Upper lobe of left lung (tissue), 6 donors: ENCODE data around the gene MICAL3. TPM values are rescaled to one million over a fixed set of nuclear protein-coding genes. Genes with fewer than 3 reads are reported as not detected.

Source experiments
- ATAC-seq, 2 donors: fragments of 200-7000 bp; cut with Tn5 transposase; one replicate each; pipeline ENCODE4 v1.9.1; 2022; ENCODE audit warnings: mild to moderate bottlenecking in 2 of 2, moderate library complexity in 2 of 2; ENCODE audit not compliant: low FRiP score in 2 of 2
- DNase-seq, 2 donors: peaks; one replicate each; pipeline ENCODE4 v3.0.0-alpha.2; 2019 to 2020
- H3K27ac ChIP-seq, 4 donors: fragments of 200-600 bp; sonication (generic); one replicate each; pipeline ENCODE4 v1.5.1; 2016 to 2019
- H3K27me3 ChIP-seq, 4 donors: fragments of 200-600 bp; sonication (generic); one replicate each; pipeline ENCODE4 v1.5.1; 2017 to 2019
- H3K36me3 ChIP-seq, 4 donors: fragments of 200-600 bp; sonication (generic); one replicate each; pipeline ENCODE4 v1.5.1; 2016 to 2019
- H3K4me1 ChIP-seq, 4 donors: fragments of 200-600 bp; sonication (generic); one replicate each; pipeline ENCODE4 v1.5.1; 2018 to 2019
- H3K4me3 ChIP-seq, 4 donors: fragments of 200-600 bp; sonication (generic); one replicate each; pipeline ENCODE4 v1.5.1; 2017 to 2019; ENCODE audit warnings: mild to moderate bottlenecking in 2 of 4, moderate library complexity in 1 of 4
- H3K9me3 ChIP-seq, 4 donors: fragments of 200-600 bp; sonication (generic); one replicate each; pipeline ENCODE4 v1.5.1; 2018 to 2019
- CTCF ChIP-seq, 6 experiments: fragments of 450-650 bp in 4 of 6; fragments of 200-600 bp in 2 of 6; sonication (generic) in 2 of 6; IDR thresholded peaks; one replicate each; pipeline ENCODE4 v1.5.1; 2016 to 2019; ENCODE audit warnings: antibody characterized with exemption in 6 of 6
- EP300 ChIP-seq, 4 donors: sonication (generic); formaldehyde crosslinking; IDR thresholded peaks; one replicate each; pipeline ENCODE4 v1.5.1; 2017; ENCODE audit warnings: antibody characterized with exemption in 4 of 4, control low read depth in 2 of 4
- POLR2A ChIP-seq, 4 donors: fragments of 450-650 bp; IDR thresholded peaks; one replicate each; pipeline ENCODE4 v1.5.1; 2016 to 2017; ENCODE audit warnings: antibody characterized with exemption in 4 of 4, mild to moderate bottlenecking in 2 of 4
- POLR2AphosphoS5 ChIP-seq, 2 donors: sonication (generic); formaldehyde crosslinking; IDR thresholded peaks; one replicate each; pipeline ENCODE4 v1.5.1; 2017; ENCODE audit warnings: antibody characterized with exemption in 2 of 2
- WGBS, 2 donors: methylation state at CpG; one replicate each; pipeline ENCODE4 v1.1.5; 2017 to 2018; 5-methylcytosine and 5-hydroxymethylcytosine counted together
- total RNA-seq, 6 donors: library from RNA; depleted of rRNA in 4 of 6; stranded (reverse); fragments of >200 nt in 4 of 6; gene quantifications; one replicate each; pipeline versions ENCODE4 v1.1.0 to v1.2.1, GENCODE V29; 2016 to 2021
- donor health status: DM: no; HTN: no; CAD: no; lungs with moderate emphysema.
- donor health status: DM: no; HTN: yes; CAD: no; lungs with severe emphysema.

MICAL3 gene
- total RNA-seq, 6 donors from 2014 or later: 6.4 to 39.8 (median 23.4) TPM

DNA sequence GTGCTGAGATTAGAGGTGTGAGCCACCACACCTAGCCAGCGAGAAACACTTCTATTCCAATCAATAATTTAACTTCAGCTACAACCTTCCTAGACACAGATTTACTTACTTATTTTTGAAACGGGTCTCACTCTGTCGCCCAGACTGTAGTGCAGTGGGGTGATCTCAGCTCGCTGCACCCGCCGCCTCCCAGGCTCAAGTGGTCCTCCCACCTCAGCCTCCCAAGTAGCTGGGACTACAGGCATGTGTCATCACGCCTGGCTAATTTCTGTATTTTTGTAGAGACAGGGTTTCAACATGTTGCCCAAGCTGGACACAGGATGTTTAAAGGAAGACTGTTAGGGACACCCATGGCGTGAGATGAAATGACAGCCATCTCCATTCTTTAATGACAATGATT lies 61.3 kb downstream of the MICAL3 start:
- H3K27me3 ChIP-seq: no peaks in the 10 kb centered on the region
- H3K4me1 ChIP-seq: peaks cover 0 to 4% (median 2%) of the 10 kb centered on the region in 4 donors
- H3K9me3 ChIP-seq: no peaks in the 10 kb centered on the region
- no peak overlapping the region for H3K27ac ChIP-seq
- TF ChIP-seq EP300 (IDR thresholded peaks at IDR 0.05) (no peak), POLR2A (IDR thresholded peaks at IDR 0.05) (no peak), POLR2AphosphoS5 (IDR thresholded peaks at IDR 0.05) (no peak)
- H3K4me3 ChIP-seq: no peak overlapping the region
- DNase-seq (no peak), ATAC-seq (no peak)
- 93 to 97% methylated on average over 8 of the region's 8 CpGs for WGBS, 2 donors
- no peaks in the 10 kb centered on the region for H3K36me3 ChIP-seq

- no peak for ATAC-seq
- no peaks in the 10 kb centered on the region for H3K9me3 ChIP-seq
- TF ChIP-seq POLR2A (IDR thresholded peaks at IDR 0.05) (no peak), CTCF (IDR thresholded peaks at IDR 0.05) (no peak), POLR2AphosphoS5 (IDR thresholded peaks at IDR 0.05) (no peak), EP300 (IDR thresholded peaks at IDR 0.05) (no peak)
- DNase-seq: peak in 1 of 2 donors; percentile 52
- no peaks in the 10 kb centered on the region for H3K27me3 ChIP-seq
- no peaks in the 10 kb centered on the region for H3K36me3 ChIP-seq
- peaks cover 0 to 4% (median 2%) of the 10 kb centered on the region in 4 donors for H3K4me1 ChIP-seq
- 91 to 94% methylated on average over 13 of the region's 13 CpGs for WGBS, 2 donors
- H3K4me3 ChIP-seq: no peak overlapping the region
- H3K27ac ChIP-seq: no peak overlapping the region
These were observed 62.2 kb downstream of the MICAL3 start for GRCh38 chr22:17962168-17962567.

DNA sequence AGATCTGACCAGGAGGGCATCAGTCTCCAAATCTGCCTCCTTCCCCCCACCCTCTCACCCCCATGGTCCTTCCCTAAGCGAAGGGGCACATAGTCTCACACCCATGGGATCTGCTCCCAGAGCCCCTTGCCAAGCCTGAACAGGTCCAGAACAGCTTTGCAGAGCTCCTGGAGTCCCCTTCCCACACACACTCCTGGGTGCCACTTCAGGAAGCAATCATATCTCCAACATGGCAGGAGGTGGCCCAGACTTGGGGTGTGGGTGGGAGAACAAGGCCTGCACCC lies 63.0 kb downstream of the MICAL3 start:
- peak in 1 of 2 donors; percentile 8 for ATAC-seq
- 43 to 89% methylated on average over 1 of the region's 1 CpG for WGBS, 2 donors
- Histone ChIP-seq H3K9me3 (no peaks in the 10 kb centered on the region), H3K27me3 (no peaks in the 10 kb centered on the region), H3K4me3 (no peak overlapping the region), H3K4me1 (peaks cover 0 to 4% (median 2%) of the 10 kb centered on the region in 4 donors), H3K36me3 (no peaks in the 10 kb centered on the region), H3K27ac (no peak overlapping the region)
- TF ChIP-seq POLR2A (IDR thresholded peaks at IDR 0.05) (no peak), CTCF (IDR thresholded peaks at IDR 0.05) (no peak), EP300 (IDR thresholded peaks at IDR 0.05) (no peak), POLR2AphosphoS5 (IDR thresholded peaks at IDR 0.05) (no peak)
- no peak for DNase-seq

- Histone ChIP-seq H3K4me1 (peaks cover 0 to 7% (median 2%) of the 10 kb centered on the region in 4 donors), H3K27me3 (no peaks in the 10 kb centered on the region), H3K4me3 (no peak overlapping the region), H3K36me3 (no peaks in the 10 kb centered on the region), H3K9me3 (no peaks in the 10 kb centered on the region), H3K27ac (no peak overlapping the region)
- peak in 1 of 2 donors; percentile 41 for DNase-seq
- 84 to 86% methylated on average over 19 of the region's 19 CpGs for WGBS, 2 donors
- no peak for ATAC-seq
- TF ChIP-seq POLR2A (IDR thresholded peaks at IDR 0.05) (no peak), POLR2AphosphoS5 (IDR thresholded peaks at IDR 0.05) (no peak), CTCF (IDR thresholded peaks at IDR 0.05) (no peak), EP300 (IDR thresholded peaks at IDR 0.05) (no peak)
These were observed 63.5 kb downstream of the MICAL3 start for GRCh38 chr22:17960695-17961445.

- H3K36me3 ChIP-seq: no peaks in the 10 kb centered on the region
- no peak overlapping the region for H3K4me3 ChIP-seq
- no peaks in the 10 kb centered on the region for H3K9me3 ChIP-seq
- TF ChIP-seq POLR2AphosphoS5 (IDR thresholded peaks at IDR 0.05): no peak
- TF ChIP-seq EP300 (IDR thresholded peaks at IDR 0.05): no peak
- no peak for TF ChIP-seq POLR2A (IDR thresholded peaks at IDR 0.05)
- no peak for TF ChIP-seq CTCF (IDR thresholded peaks at IDR 0.05)
- H3K4me1 ChIP-seq: peaks cover 0 to 7% (median 2%) of the 10 kb centered on the region in 4 donors
- WGBS, 2 donors: 95 to 98% methylated on average over 8 of the region's 8 CpGs
- no peaks in the 10 kb centered on the region for H3K27me3 ChIP-seq
- no peak for DNase-seq
- no peak overlapping the region for H3K27ac ChIP-seq
- ATAC-seq: no peak
These were observed 64.3 kb downstream of the MICAL3 start for GRCh38 chr22:17960011-17960410.
